Measurements from ENCODE around the gene CDNF. TPM values are rescaled to one million over a fixed set of nuclear protein-coding genes. Genes with fewer than 3 reads are reported as not detected.

CDNF gene
- total and polyA plus RNA-seq, 10 of the 15 experiments (the other 5 are each of a cell fraction or from before 2014, with no cell fraction given), result 0.08 to 1.9 (median 0.77) TPM

DNA sequence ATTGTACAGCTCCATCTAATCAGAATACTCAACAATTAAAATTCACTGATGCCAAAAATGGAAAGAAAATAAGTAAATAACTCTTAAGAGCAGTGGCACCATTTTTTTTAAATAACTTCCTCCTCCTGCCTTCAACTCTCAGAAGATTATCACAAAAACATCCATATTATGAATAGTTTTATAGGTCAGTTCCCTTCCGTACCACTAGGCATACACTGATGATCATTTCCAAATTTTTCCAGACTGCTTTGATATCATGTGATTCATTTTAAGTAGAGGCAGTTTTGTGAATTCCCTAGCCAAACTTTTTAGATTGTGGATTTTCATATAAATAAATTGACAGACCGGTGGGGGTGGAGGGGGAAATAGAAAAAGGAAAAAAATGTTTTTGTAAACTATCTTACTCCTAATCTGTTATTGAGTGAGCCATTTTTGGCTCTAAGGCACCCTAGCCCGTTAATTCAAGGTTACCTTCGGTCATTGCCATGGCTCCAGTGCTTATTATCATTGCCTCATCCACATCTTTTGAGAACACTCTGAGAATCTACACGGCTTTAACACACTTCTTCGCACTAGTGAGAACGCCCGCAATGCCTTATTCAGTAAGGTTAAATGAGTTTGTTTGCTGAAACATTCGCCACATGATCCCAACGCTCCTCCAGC lies 64.2 kb downstream of the CDNF start:
- no peak for FAIRE-seq
- Histone ChIP-seq H3K27ac (ENCODE audit: control insufficient read depth, insufficient read depth) (no peak overlapping the region), H3K9ac (ENCODE audit: control insufficient read depth, insufficient read depth, low read length) (no peak overlapping the region), H3K27me3 (replicated peaks in 1 of 2; ENCODE audit: control insufficient read depth in 2 of 2, insufficient read depth in 2 of 2, low read length in 1 of 2) (no peaks in the 10 kb centered on the region), H3K36me3 (ENCODE audit: control insufficient read depth in 2 of 2, insufficient read depth in 2 of 2, low read length in 1 of 2) (no peaks in the 10 kb centered on the region), H3K79me2 (ENCODE audit: control insufficient read depth, insufficient read depth, low read length) (no peaks in the 10 kb centered on the region), H3K4me3 (no peak overlapping the region), H3K4me2 (ENCODE audit: control insufficient read depth, insufficient read depth) (no peak overlapping the region), H2AFZ (ENCODE audit: control insufficient read depth, low read depth, low read length) (no peak overlapping the region), H3K9me3 (replicated peaks; ENCODE audit: control insufficient read depth, insufficient read depth, low read length) (no peaks in the 10 kb centered on the region), H3K4me1 (ENCODE audit: control insufficient read depth, insufficient read depth, low read length) (no peaks in the 10 kb centered on the region), H4K20me1 (ENCODE audit: control insufficient read depth, insufficient read depth) (no peaks in the 10 kb centered on the region; the same call in 1 of the 2 replicates)
- ATAC-seq, result no peak
- CTCF ChIA-PET, result interaction anchor here (1.2 kb wide), 1 partner anchor 10 kb away, joined by 3 read pairs; no protein-coding TSS in a partner anchor
- BruUV-seq (replicated peaks), result no TSS peak
- in situ Hi-C loops (cut with MboI) (no loop called here), intact Hi-C loops (cut with micrococcal nuclease; ENCODE audit: unreplicated experiment) (no loop called here)
- no peak for DNase-seq (ENCODE audit: low read depth, low spot score)
- WGBS (ENCODE audit: insufficient coverage, insufficient replicate concordance, low lambda C conversion rate, missing lambda C conversion rate), result 63% methylated on average over 10 of the region's 10 CpGs
- POLR2A ChIA-PET, result no interaction called here
- RAD21 ChIA-PET (ENCODE audit: unreplicated experiment), result no interaction called here
- SMC1A ChIA-PET (ENCODE audit: uncharacterized antibody, unreplicated experiment), result interaction anchor here (0.6 kb wide), 1 partner anchor 66 kb away, joined by 3 read pairs; no protein-coding TSS in a partner anchor
- TF ChIP-seq NR2F1 (conservative IDR thresholded peaks at IDR 0.05), result no peak
- no peak for TF ChIP-seq GATAD2B (conservative IDR thresholded peaks at IDR 0.05; ENCODE audit: low read depth)
- TF ChIP-seq PKNOX1 (IDR thresholded peaks at IDR 0.05), result no peak
- TF ChIP-seq, protein P1, sequence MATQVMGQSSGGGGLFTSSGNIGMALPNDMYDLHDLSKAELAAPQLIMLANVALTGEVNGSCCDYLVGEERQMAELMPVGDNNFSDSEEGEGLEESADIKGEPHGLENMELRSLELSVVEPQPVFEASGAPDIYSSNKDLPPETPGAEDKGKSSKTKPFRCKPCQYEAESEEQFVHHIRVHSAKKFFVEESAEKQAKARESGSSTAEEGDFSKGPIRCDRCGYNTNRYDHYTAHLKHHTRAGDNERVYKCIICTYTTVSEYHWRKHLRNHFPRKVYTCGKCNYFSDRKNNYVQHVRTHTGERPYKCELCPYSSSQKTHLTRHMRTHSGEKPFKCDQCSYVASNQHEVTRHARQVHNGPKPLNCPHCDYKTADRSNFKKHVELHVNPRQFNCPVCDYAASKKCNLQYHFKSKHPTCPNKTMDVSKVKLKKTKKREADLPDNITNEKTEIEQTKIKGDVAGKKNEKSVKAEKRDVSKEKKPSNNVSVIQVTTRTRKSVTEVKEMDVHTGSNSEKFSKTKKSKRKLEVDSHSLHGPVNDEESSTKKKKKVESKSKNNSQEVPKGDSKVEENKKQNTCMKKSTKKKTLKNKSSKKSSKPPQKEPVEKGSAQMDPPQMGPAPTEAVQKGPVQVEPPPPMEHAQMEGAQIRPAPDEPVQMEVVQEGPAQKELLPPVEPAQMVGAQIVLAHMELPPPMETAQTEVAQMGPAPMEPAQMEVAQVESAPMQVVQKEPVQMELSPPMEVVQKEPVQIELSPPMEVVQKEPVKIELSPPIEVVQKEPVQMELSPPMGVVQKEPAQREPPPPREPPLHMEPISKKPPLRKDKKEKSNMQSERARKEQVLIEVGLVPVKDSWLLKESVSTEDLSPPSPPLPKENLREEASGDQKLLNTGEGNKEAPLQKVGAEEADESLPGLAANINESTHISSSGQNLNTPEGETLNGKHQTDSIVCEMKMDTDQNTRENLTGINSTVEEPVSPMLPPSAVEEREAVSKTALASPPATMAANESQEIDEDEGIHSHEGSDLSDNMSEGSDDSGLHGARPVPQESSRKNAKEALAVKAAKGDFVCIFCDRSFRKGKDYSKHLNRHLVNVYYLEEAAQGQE (IDR thresholded peaks at IDR 0.05; ENCODE audit: low read depth, low read length), result no peak
- no peak for TF ChIP-seq MEF2B (IDR thresholded peaks at IDR 0.05; ENCODE audit: partially characterized antibody, poor library complexity, severe bottlenecking)
- no peak for TF ChIP-seq MLLT1 (IDR thresholded peaks at IDR 0.05)
- TF ChIP-seq FOXK2 (IDR thresholded peaks at IDR 0.05), result no peak
- no peak for TF ChIP-seq POLR2A (IDR thresholded peaks at IDR 0.05; ENCODE audit: low read depth, low read length)
- TF ChIP-seq SMAD1 (IDR thresholded peaks at IDR 0.05; ENCODE audit: low read depth, partially characterized antibody), result no peak
- TF ChIP-seq MTA2 (IDR thresholded peaks at IDR 0.05; ENCODE audit: low read depth), result no peak
- TF ChIP-seq, protein P2, sequence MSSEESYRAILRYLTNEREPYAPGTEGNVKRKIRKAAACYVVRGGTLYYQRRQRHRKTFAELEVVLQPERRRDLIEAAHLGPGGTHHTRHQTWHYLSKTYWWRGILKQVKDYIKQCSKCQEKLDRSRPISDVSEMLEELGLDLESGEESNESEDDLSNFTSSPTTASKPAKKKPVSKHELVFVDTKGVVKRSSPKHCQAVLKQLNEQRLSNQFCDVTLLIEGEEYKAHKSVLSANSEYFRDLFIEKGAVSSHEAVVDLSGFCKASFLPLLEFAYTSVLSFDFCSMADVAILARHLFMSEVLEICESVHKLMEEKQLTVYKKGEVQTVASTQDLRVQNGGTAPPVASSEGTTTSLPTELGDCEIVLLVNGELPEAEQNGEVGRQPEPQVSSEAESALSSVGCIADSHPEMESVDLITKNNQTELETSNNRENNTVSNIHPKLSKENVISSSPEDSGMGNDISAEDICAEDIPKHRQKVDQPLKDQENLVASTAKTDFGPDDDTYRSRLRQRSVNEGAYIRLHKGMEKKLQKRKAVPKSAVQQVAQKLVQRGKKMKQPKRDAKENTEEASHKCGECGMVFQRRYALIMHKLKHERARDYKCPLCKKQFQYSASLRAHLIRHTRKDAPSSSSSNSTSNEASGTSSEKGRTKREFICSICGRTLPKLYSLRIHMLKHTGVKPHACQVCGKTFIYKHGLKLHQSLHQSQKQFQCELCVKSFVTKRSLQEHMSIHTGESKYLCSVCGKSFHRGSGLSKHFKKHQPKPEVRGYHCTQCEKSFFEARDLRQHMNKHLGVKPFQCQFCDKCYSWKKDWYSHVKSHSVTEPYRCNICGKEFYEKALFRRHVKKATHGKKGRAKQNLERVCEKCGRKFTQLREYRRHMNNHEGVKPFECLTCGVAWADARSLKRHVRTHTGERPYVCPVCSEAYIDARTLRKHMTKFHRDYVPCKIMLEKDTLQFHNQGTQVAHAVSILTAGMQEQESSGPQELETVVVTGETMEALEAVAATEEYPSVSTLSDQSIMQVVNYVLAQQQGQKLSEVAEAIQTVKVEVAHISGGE (CRISPR knock-in tag; IDR thresholded peaks at IDR 0.05), result no peak
- TF ChIP-seq RBBP5 (conservative IDR thresholded peaks at IDR 0.05), result no peak
- no peak for TF ChIP-seq DPF2 (IDR thresholded peaks at IDR 0.05)
- TF ChIP-seq, protein P3, sequence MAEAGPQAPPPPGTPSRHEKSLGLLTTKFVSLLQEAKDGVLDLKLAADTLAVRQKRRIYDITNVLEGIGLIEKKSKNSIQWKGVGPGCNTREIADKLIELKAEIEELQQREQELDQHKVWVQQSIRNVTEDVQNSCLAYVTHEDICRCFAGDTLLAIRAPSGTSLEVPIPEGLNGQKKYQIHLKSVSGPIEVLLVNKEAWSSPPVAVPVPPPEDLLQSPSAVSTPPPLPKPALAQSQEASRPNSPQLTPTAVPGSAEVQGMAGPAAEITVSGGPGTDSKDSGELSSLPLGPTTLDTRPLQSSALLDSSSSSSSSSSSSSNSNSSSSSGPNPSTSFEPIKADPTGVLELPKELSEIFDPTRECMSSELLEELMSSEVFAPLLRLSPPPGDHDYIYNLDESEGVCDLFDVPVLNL (IDR thresholded peaks at IDR 0.05; ENCODE audit: low read depth, low read length), result no peak
